T-cell (primary cell): ENCODE results near the gene ATRNL1. TPM values are rescaled to one million over a fixed set of nuclear protein-coding genes. Genes with fewer than 3 reads are reported as not detected.

Source experiments
- ATAC-seq, 4 experiments: fragments of 200-7000 bp in 3 of 4; fragments of 150-1000 bp in 1 of 4; cut with Tn5 transposase; replicated peaks in 1 of 4; 1 replicate in 3 of 4; 2 replicates in 1 of 4; pipeline ENCODE4 v1.10.0; 2021; ENCODE audit warnings: moderate library complexity in 3 of 4, mild to moderate bottlenecking in 2 of 4, moderate number of reproducible peaks in 1 of 4
- CTCF ChIA-PET, 2 donors: fragments of 300-600 bp; sonication (Branson Sonifier 250); formaldehyde crosslinking; loops; one replicate each; lab custom pipeline; 2022; ENCODE audit warnings: antibody characterized with exemption in 2 of 2; lab: Charles Lee
- POLR2A ChIA-PET, 2 donors: fragments of 300-600 bp; sonication (Branson Sonifier 250); formaldehyde crosslinking; loops; one replicate each; lab custom pipeline; 2022; ENCODE audit warnings: antibody characterized with exemption in 2 of 2; lab: Charles Lee
- DNase-seq, 35 experiments: peaks; one replicate each; pipeline versions ENCODE4 v3.0.0 to v3.0.0-alpha.2; 2013 to 2023
- H3K27ac ChIP-seq: one replicate; pipeline ENCODE4 v1.5.1; 2013; ENCODE audit warnings: low read length
- H3K27me3 ChIP-seq, 2 experiments: replicated peaks in 1 of 2; 1 replicate in 1 of 2; 2 replicates in 1 of 2; pipeline versions ENCODE4 v1.6.1 to v1.7.0; 2013; ENCODE audit warnings: low read length in 1 of 2, mixed read lengths in 1 of 2; ENCODE audit not compliant: control insufficient read depth in 2 of 2, insufficient read depth in 2 of 2; ENCODE audit errors: extremely low read depth in 1 of 2
- H3K36me3 ChIP-seq, 2 donors: 1 replicate in 1 of 2; 2 replicates in 1 of 2; pipeline versions ENCODE4 v1.6.1 to v1.7.0; 2013; ENCODE audit warnings: low read length in 1 of 2; ENCODE audit not compliant: control insufficient read depth in 2 of 2, insufficient read depth in 1 of 2; ENCODE audit errors: extremely low read depth in 1 of 2
- H3K4me1 ChIP-seq, 2 experiments: 1 replicate in 1 of 2; 2 replicates in 1 of 2; pipeline versions ENCODE4 v1.6.1 to v1.7.0; 2013; ENCODE audit warnings: low read length in 2 of 2, mixed read lengths in 1 of 2; ENCODE audit not compliant: insufficient read depth in 2 of 2, control insufficient read depth in 1 of 2; ENCODE audit errors: extremely low read depth in 1 of 2
- H3K4me3 ChIP-seq, 2 donors: 1 replicate in 1 of 2; 2 replicates in 1 of 2; pipeline versions ENCODE4 v1.5.1 to v1.7.0; 2013; ENCODE audit warnings: mild to moderate bottlenecking in 2 of 2, low read length in 1 of 2, moderate library complexity in 1 of 2; ENCODE audit not compliant: control insufficient read depth in 1 of 2; ENCODE audit errors: extremely low read depth in 1 of 2
- H3K9me3 ChIP-seq: 2 replicates; pipeline ENCODE4 v1.7.0; 2013
- H3K27ac Mint-ChIP-seq, 2 donors: one replicate each; pipeline ENCODE4 v1.8.0; 2020 to 2021; ENCODE audit warnings: mild to moderate bottlenecking in 2 of 2, mixed read lengths in 2 of 2
- H3K27me3 Mint-ChIP-seq, 2 donors: one replicate each; pipeline ENCODE4 v1.8.0; 2021 to 2022; ENCODE audit warnings: mixed read lengths in 2 of 2
- H3K36me3 Mint-ChIP-seq: one replicate; pipeline ENCODE4 v1.8.0; 2021; ENCODE audit warnings: mixed read lengths
- H3K4me1 Mint-ChIP-seq, 3 donors: one replicate each; pipeline ENCODE4 v1.8.0; 2020 to 2022; ENCODE audit warnings: mixed read lengths in 3 of 3, mild to moderate bottlenecking in 1 of 3
- H3K4me3 Mint-ChIP-seq, 3 donors: one replicate each; pipeline ENCODE4 v1.8.0; 2020 to 2022; ENCODE audit warnings: mild to moderate bottlenecking in 3 of 3, mixed read lengths in 3 of 3, moderate library complexity in 3 of 3
- H3K9me3 Mint-ChIP-seq, 3 donors: one replicate each; pipeline ENCODE4 v1.8.0; 2020 to 2022; ENCODE audit warnings: mixed read lengths in 3 of 3
- WGBS: methylation state at CpG from one replicate; pipeline ENCODE4 v1.1.5; 2013; ENCODE audit warnings: missing lambda C conversion rate; ENCODE audit not compliant: insufficient coverage; 5-methylcytosine and 5-hydroxymethylcytosine counted together
- total RNA-seq, 35 experiments: library from RNA in 6 of 35; stranded (reverse) in 6 of 35; fragments of 120-200 nt in 1 of 35; gene quantifications; one replicate each; pipeline versions ENCODE4 v1.2.1 to v1.2.4 and lab custom pipeline; 2013 to 2026

The ATRNL1 gene
- total RNA-seq, 5 donors from 2014 or later (not counting 1 experiment from before 2014, with no cell fraction given), result 0.18 to 0.35 (median 0.20) TPM; not detected in 2

DNA sequence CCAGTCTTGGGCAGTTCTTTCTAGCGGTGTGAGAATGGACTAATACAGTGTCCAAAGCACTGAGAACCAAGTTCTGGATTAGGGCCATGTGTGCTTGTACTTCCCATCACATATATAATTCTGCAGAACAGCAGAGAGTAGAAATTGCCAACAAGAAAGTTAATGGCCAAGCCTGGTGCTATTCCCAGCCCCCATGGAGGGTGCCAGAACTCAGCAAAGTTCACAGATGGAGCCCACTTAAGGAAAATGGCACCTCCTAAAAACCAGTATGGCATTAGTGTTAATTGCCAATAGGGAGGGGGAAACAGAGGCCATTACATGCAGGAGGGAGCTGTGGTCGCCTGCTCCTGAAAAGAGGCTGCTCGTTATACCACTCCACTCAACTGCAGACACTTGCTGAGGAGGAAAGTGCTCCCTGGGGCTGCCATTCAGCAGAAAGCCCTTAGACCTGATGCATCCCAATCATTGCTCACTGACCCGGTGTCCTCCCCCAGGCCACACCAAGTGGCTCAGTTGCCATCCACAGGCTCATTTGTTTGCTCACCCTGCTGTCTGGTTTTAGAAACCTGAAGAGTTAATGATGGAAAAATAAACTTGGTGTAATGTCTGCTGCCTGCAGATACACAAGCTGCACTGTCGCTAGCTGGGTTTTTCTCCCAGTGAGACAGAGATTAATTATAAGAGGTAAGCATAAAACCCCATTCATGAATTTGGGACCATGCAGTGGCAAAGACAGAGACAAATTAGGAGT lies 899.2 kb downstream of the ATRNL1 start:
- Histone ChIP-seq H3K9me3 (no peaks in the 10 kb centered on the region), H3K4me1 (no peaks in the 10 kb centered on the region), H3K27ac (no peak overlapping the region), H3K36me3 (no peaks in the 10 kb centered on the region), H3K4me3 (no peak overlapping the region), H3K27me3 (no peaks in the 10 kb centered on the region)
- no peaks in the 10 kb centered on the region for H3K4me1 Mint-ChIP-seq
- no peak for ATAC-seq
- H3K4me3 Mint-ChIP-seq, result no peak overlapping the region
- DNase-seq, result no peak
- POLR2A ChIA-PET, result no interaction called here
- H3K27me3 Mint-ChIP-seq, result no peaks in the 10 kb centered on the region
- no peak overlapping the region for H3K27ac Mint-ChIP-seq
- H3K36me3 Mint-ChIP-seq, result no peaks in the 10 kb centered on the region
- CTCF ChIA-PET, result no interaction called here
- H3K9me3 Mint-ChIP-seq, result peaks cover 20 to 22% (median 20%) of the 10 kb centered on the region in 3 donors
- WGBS, result 45% methylated on average over 2 of the region's 5 CpGs

DNA sequence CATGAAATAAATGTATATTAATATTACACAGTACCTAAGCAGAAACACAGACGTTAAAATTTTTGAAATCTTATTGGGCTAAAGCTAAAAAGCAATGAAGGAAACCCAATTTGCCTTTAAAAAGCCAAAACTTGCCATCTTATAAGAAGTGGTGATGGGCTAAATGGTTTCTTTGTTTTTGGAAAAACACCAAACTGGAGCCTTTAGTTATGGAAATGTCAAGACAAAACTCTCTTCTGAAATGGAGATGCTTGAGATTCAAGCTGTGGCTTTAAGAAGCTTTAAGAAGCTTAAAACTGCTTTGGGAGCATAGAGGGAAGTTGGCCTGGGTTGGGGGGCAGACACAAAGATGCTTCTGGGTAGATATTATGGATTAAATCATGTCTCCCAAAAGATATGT lies 902.9 kb downstream of the ATRNL1 start:
- H3K27ac ChIP-seq, result no peak overlapping the region
- no peaks in the 10 kb centered on the region for H3K36me3 ChIP-seq
- no peaks in the 10 kb centered on the region for H3K27me3 Mint-ChIP-seq
- ChIA-PET CTCF (no interaction called here), POLR2A (interaction anchor here in 1 of 2 donors (0.6 kb wide), 1 partner anchor 19 kb away, joined by 5 read pairs; no protein-coding TSS in a partner anchor)
- no peaks in the 10 kb centered on the region for H3K4me1 Mint-ChIP-seq
- no peak overlapping the region for H3K4me3 Mint-ChIP-seq
- DNase-seq (no peak), ATAC-seq (no peak)
- H3K9me3 ChIP-seq, result no peaks in the 10 kb centered on the region
- no peaks in the 10 kb centered on the region for H3K36me3 Mint-ChIP-seq
- no peaks in the 10 kb centered on the region for H3K27me3 ChIP-seq
- WGBS, result no CpG with 5 or more reads among the region's 1 CpG
- no peaks in the 10 kb centered on the region for H3K4me1 ChIP-seq
- H3K27ac Mint-ChIP-seq, result no peak overlapping the region
- no peak overlapping the region for H3K4me3 ChIP-seq
- peaks cover 6 to 17% (median 6%) of the 10 kb centered on the region in 3 donors for H3K9me3 Mint-ChIP-seq

DNA sequence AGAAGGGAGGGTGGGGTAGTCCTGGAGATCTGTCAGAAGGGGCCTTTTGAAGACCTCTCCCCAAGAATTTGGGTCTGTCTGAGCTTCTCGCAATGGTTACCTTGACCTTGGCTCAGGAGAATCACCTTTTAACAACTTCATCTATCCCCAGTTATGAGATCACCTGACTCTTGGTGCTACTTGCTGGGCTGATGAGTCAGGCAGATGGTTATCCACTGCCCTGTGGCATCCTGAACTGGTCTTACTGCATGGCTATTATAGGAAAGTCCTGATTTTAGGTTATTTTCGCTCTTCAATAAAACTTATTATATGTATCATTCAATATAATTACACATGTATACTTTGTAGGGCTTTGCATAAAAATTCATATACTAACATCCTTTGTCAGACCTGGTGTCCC lies 905.1 kb downstream of the ATRNL1 start:
- Histone ChIP-seq H3K4me1 (no peaks in the 10 kb centered on the region), H3K4me3 (no peak overlapping the region), H3K27me3 (no peaks in the 10 kb centered on the region), H3K36me3 (no peaks in the 10 kb centered on the region), H3K27ac (no peak overlapping the region), H3K9me3 (no peaks in the 10 kb centered on the region)
- DNase-seq (no peak), ATAC-seq (no peak)
- H3K9me3 Mint-ChIP-seq, result peaks cover 0 to 22% (median 2%) of the 10 kb centered on the region in 3 donors
- H3K27me3 Mint-ChIP-seq, result no peaks in the 10 kb centered on the region
- H3K4me1 Mint-ChIP-seq, result no peaks in the 10 kb centered on the region
- no peak overlapping the region for H3K4me3 Mint-ChIP-seq
- H3K36me3 Mint-ChIP-seq, result no peaks in the 10 kb centered on the region
- ChIA-PET CTCF (no interaction called here), POLR2A (no interaction called here)
- no peak overlapping the region for H3K27ac Mint-ChIP-seq
- WGBS, result no CpG with 5 or more reads among the region's 2 CpGs

Other genes starting within 250 kb of the ATRNL1 start
- gene TRUB1, start 155.2 kb upstream of the ATRNL1 start, total RNA-seq, result 10 to 100 TPM in 3 of 5 donors, 1 to 10 TPM in 2; 8.8 to 17.0 (median 11.0) TPM